K562 (cell line): Measurements from ENCODE around the gene LGALS7B. TPM values are rescaled to one million over a fixed set of nuclear protein-coding genes. Genes with fewer than 3 reads are reported as not detected.

Experiments used
- BHLHE40 ChIP-seq: IDR thresholded peaks from 2 replicates; pipeline ENCODE4 v1.6.1; 2011; ENCODE audit warnings: low read length, improper control_type of control experiment
- CBFA2T2 ChIP-seq: fragments of 450-650 bp; conservative IDR thresholded peaks from 2 replicates; pipeline ENCODE4 v1.6.1; 2017; ENCODE audit warnings: mild to moderate bottlenecking
- CEBPG ChIP-seq, 3 experiments: fragments of 200-800 bp in 1 of 3; sonication (Bioruptor generic) in 1 of 3; sonication (generic) in 1 of 3; formaldehyde crosslinking in 1 of 3; IDR thresholded peaks in 2 of 3; conservative IDR thresholded peaks in 1 of 3; 2 replicates each; pipeline versions ENCODE4 v1.6.1 to v1.8.0; 2016 to 2022; ENCODE audit warnings: missing compliant biosample characterization in 2 of 3, missing genetic modification characterization in 2 of 3, mild to moderate bottlenecking in 1 of 3, missing genetic modification reagents in 1 of 3
- DACH1 ChIP-seq: fragments of 450-650 bp; IDR thresholded peaks from 2 replicates; pipeline ENCODE4 v1.6.1; 2018; ENCODE audit not compliant: partially characterized antibody
- EGR1 ChIP-seq: fragments of 450-650 bp; conservative IDR thresholded peaks from 2 replicates; pipeline ENCODE4 v1.6.1; 2017; ENCODE audit warnings: mild to moderate bottlenecking
- MYC ChIP-seq, 2 experiments: fragments of 250-450 bp in 1 of 2; sonication (Bioruptor Pico) in 1 of 2; IDR thresholded peaks; 2 replicates each; pipeline versions ENCODE4 v1.5.1 to v1.6.1; 2012 to 2021; ENCODE audit warnings: low read depth in 2 of 2, borderline replicate concordance in 1 of 2, improper control_type of control experiment in 1 of 2, low read length in 1 of 2, mild to moderate bottlenecking in 1 of 2, moderate library complexity in 1 of 2
- MYNN ChIP-seq, 2 experiments: sonication (generic); formaldehyde crosslinking in 1 of 2; IDR thresholded peaks; 2 replicates each; pipeline versions ENCODE4 v1.5.0 to v1.6.1; 2016 to 2020; ENCODE audit warnings: antibody characterized with exemption in 1 of 2, missing genetic modification reagents in 1 of 2
- NFIC ChIP-seq: fragments of 450-650 bp; IDR thresholded peaks from 2 replicates; pipeline ENCODE4 v1.6.1; 2017; ENCODE audit warnings: mild to moderate bottlenecking, inconsistent platforms
- PCBP1 ChIP-seq: fragments of 200-400 bp; formaldehyde crosslinking; IDR thresholded peaks from 2 replicates; pipeline ENCODE4 v1.6.1; 2018; ENCODE audit warnings: mild to moderate bottlenecking, low read depth, low read length; ENCODE audit not compliant: poor library complexity, severe bottlenecking
- POLR2AphosphoS5 ChIP-seq: IDR thresholded peaks from 2 replicates; pipeline ENCODE4 v1.6.1; 2011; ENCODE audit warnings: mild to moderate bottlenecking, low read depth, low read length, moderate library complexity; ENCODE audit not compliant: control insufficient read depth, insufficient read depth
- SIRT6 ChIP-seq: IDR thresholded peaks from one replicate; pipeline ENCODE4 v1.6.1; 2012; ENCODE audit warnings: low read depth, mild to moderate bottlenecking, control low read depth, inconsistent platforms, low read length, moderate library complexity
- ZBTB7A ChIP-seq: IDR thresholded peaks from 2 replicates; pipeline ENCODE4 v1.6.1; 2011; ENCODE audit warnings: low read depth, mild to moderate bottlenecking, low read length, moderate library complexity, borderline replicate concordance; ENCODE audit not compliant: control insufficient read depth
- ZEB2 ChIP-seq: fragments of 450-650 bp; IDR thresholded peaks from 2 replicates; pipeline ENCODE4 v1.6.1; 2016
- ZNF586 ChIP-seq: fragments of 450-650 bp; formaldehyde crosslinking; conservative IDR thresholded peaks from 2 replicates; pipeline ENCODE4 v1.4.0; 2020; ENCODE audit warnings: mild to moderate bottlenecking, moderate library complexity
- ZNF766 ChIP-seq: fragments of 200-800 bp; sonication (Bioruptor generic); conservative IDR thresholded peaks from 2 replicates; pipeline ENCODE4 v1.6.1; 2016; ENCODE audit warnings: missing genetic modification characterization, missing compliant biosample characterization
- polyA plus RNA-seq, 8 experiments: library from polyadenylated mRNA; depleted of rRNA in 4 of 8; stranded (reverse) in 5 of 8; unstranded in 3 of 8; fragments of >200 nt; fragmentation: Nextera tagmentation in 2 of 8; fragmentation: Illumina TruSeq in 1 of 8; extraction: Ambion mirVana in 2 of 8; extraction: Trizol in 1 of 8; gene quantifications; 2 replicates each; pipeline versions ENCODE4 v1.2.1 to v1.2.3, GENCODE V29; 2011 to 2014; ENCODE audit warnings: inconsistent platforms in 1 of 8, missing spikeins in 1 of 8
- total RNA-seq, 7 experiments: library from RNA; depleted of rRNA in 6 of 7; stranded (reverse); fragments of >200 nt in 6 of 7; fragmentation: Illumina TruSeq in 2 of 7; extraction: Trizol in 2 of 7; gene quantifications; 2 replicates each; pipeline versions ENCODE4 v1.2.1 to v1.2.3, GENCODE V29; 2011 to 2021; ENCODE audit warnings: low replicate concordance in 1 of 7
- TF ChIP-seq, protein P1 (sequence below), 2 experiments: fragments of 450-650 bp; IDR thresholded peaks; 2 replicates each; pipeline ENCODE4 v1.6.1; 2016; ENCODE audit warnings: mild to moderate bottlenecking in 2 of 2, borderline replicate concordance in 1 of 2, low read depth in 1 of 2, moderate library complexity in 1 of 2
- TF ChIP-seq, protein P2 (sequence below): fragments of 200-800 bp; sonication (Bioruptor generic); IDR thresholded peaks from 2 replicates; pipeline ENCODE4 v1.6.1; 2017; ENCODE audit warnings: missing genetic modification characterization, missing compliant biosample characterization

The LGALS7B gene
- total and polyA plus RNA-seq, 9 of the 15 experiments (the other 6 are each of a cell fraction or from before 2014, with no cell fraction given), result not detected

DNA sequence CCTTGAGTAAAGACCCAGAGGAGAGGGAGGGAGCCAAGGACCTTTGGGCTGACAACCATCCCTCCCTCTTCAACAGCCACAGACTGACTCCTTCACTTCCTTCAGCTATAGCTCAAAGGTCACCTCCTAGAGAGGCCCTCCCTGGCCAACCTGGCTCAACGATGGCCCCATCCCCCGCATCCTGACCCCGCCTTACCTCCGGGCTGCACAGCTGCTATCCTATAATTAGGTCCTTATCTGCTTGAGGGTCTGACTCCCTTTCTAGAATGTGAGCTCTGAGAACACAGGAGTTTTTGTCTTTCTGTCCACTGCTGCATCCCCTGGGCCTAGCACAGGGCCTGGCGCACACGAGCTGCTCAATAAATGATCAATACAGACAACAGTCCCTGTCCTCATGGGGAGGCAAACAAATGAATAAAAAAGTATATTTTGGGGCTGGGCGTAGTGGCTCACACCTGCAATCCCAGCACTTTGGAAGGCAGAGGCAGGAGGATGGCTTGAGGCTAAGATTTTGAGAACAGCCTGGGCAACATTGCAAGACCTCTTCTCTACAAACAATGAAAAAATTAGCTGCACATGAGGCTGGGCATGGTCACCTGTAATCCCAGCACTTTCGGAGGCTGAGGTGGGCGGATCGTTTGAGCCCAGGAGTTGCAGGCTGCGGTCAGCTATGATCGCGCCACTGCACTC, 30.4 kb downstream of the LGALS7B start (continued):
- TF ChIP-seq, protein P1, sequence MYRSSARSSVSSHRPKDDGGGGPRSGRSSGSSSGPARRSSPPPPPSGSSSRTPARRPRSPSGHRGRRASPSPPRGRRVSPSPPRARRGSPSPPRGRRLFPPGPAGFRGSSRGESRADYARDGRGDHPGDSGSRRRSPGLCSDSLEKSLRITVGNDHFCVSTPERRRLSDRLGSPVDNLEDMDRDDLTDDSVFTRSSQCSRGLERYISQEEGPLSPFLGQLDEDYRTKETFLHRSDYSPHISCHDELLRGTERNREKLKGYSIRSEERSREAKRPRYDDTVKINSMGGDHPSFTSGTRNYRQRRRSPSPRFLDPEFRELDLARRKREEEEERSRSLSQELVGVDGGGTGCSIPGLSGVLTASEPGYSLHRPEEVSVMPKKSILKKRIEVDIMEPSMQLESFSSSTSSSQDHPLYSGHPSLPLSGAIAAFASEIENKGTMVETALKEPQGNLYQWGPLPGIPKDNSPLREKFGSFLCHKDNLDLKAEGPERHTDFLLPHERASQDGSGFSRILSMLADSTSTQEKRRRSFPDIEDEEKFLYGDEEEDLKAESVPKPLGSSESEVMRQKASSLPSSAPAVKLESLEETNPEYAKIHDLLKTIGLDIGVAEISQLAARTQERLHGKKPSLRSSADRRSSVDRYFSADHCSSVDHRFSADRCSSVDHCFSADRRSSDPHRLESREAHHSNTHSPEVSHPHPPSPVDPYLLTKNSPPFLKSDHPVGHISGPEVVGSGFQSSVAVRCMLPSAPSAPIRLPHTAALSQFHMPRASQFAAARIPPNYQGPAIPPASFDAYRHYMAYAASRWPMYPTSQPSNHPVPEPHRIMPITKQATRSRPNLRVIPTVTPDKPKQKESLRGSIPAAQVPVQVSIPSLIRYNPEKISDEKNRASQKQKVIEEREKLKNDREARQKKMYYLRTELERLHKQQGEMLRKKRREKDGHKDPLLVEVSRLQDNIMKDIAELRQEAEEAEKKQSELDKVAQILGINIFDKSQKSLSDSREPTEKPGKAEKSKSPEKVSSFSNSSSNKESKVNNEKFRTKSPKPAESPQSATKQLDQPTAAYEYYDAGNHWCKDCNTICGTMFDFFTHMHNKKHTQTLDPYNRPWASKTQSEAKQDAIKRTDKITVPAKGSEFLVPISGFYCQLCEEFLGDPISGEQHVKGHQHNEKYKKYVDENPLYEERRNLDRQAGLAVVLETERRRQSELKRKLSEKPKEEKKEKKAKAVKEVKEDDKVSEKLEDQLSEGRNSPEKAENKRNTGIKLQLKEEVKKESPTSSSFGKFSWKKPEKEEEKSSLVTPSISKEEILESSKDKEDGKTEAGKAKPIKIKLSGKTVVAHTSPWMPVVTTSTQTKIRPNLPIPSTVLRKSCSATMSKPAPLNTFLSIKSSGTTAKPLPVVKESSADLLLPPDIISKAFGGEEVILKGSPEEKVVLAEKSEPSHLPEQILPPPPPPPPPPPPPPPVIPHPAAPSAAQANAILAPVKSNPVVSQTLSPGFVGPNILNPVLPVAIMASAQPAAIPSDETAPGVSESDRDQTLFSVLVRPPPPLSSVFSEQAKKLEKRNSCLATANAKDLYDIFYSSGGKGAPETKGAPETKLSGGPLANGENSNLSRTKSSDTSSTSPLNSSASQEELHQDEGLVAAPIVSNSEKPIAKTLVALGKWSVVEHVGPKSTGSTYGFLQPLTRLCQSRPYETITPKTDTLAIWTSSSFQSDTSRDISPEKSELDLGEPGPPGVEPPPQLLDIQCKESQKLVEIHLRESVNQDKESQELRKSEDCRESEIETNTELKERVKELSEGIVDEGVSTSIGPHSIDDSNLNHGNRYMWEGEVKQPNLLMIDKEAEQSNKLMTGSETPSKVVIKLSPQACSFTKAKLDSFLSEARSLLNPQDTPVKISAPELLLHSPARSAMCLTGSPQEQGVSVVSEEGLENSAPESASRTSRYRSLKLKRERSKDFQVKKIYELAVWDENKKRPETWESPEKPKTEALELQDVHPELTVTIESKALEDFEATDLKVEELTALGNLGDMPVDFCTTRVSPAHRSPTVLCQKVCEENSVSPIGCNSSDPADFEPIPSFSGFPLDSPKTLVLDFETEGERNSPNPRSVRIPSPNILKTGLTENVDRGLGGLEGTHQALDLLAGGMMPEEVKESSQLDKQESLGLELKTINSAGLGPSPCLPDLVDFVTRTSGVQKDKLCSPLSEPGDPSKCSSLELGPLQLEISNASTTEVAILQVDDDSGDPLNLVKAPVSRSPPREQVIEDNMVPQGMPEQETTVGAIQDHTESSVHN (IDR thresholded peaks at IDR 0.05; ENCODE audit: borderline replicate concordance in 1 of 2, low read depth in 1 of 2), result peak in 1 of 2 experiments; percentile 25; a peak in 1 of 4 replicates
- TF ChIP-seq MYNN (IDR thresholded peaks at IDR 0.05), result peak; percentile 49; the same call in 1 of the 2 replicates
- no peak for TF ChIP-seq MYNN (CRISPR knock-in tag; IDR thresholded peaks at IDR 0.05)
- TF ChIP-seq ZEB2, result peak; percentile 95
- TF ChIP-seq PCBP1, result no peak
- peak; percentile 27; the same call in 1 of the 2 replicates for TF ChIP-seq BHLHE40
- peak; percentile 87 for TF ChIP-seq DACH1
- peak; percentile 59; the same call in 1 of the 2 replicates for TF ChIP-seq MYC (IDR thresholded peaks at IDR 0.05; ENCODE audit: low read depth, low read length)
- TF ChIP-seq MYC (CRISPR knock-in tag; IDR thresholded peaks at IDR 0.05; ENCODE audit: borderline replicate concordance, low read depth), result no peak
- peak; percentile 62 for TF ChIP-seq ZNF766
- no peak for TF ChIP-seq CEBPG (CRISPR knock-in tag; IDR thresholded peaks at IDR 0.05)
- no peak for TF ChIP-seq CEBPG (tag; conservative IDR thresholded peaks at IDR 0.05 in 1 of 2, IDR thresholded peaks at IDR 0.05 in 1 of 2)
- TF ChIP-seq, protein P2, sequence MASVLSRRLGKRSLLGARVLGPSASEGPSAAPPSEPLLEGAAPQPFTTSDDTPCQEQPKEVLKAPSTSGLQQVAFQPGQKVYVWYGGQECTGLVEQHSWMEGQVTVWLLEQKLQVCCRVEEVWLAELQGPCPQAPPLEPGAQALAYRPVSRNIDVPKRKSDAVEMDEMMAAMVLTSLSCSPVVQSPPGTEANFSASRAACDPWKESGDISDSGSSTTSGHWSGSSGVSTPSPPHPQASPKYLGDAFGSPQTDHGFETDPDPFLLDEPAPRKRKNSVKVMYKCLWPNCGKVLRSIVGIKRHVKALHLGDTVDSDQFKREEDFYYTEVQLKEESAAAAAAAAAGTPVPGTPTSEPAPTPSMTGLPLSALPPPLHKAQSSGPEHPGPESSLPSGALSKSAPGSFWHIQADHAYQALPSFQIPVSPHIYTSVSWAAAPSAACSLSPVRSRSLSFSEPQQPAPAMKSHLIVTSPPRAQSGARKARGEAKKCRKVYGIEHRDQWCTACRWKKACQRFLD (CRISPR knock-in tag), result peak; percentile 56; the same call in 1 of the 2 replicates
- no peak for TF ChIP-seq SIRT6
- peak; percentile 76 for TF ChIP-seq EGR1
- peak; percentile 82 for TF ChIP-seq CBFA2T2
- TF ChIP-seq ZNF586, result no peak
- peak; percentile 79; the same call in 1 of the 2 replicates for TF ChIP-seq ZBTB7A
- peak; percentile 67 for TF ChIP-seq POLR2AphosphoS5
- TF ChIP-seq NFIC, result peak; percentile 60
